GM12891 (cell line): ENCODE data around the gene FAHD1.

Experiments
- POLR2A ChIP-seq: IDR thresholded peaks from 2 replicates; pipeline ENCODE4 v1.6.1; 2011; ENCODE audit warnings: low read depth, low read length, control low read depth
- POLR2AphosphoS5 ChIP-seq: IDR thresholded peaks from 2 replicates; pipeline ENCODE4 v1.6.1; 2011; ENCODE audit warnings: low read depth, low read length, control low read depth
- POU2F2 ChIP-seq: IDR thresholded peaks from 2 replicates; pipeline ENCODE4 v1.6.1; 2011; ENCODE audit warnings: low read depth, mild to moderate bottlenecking, control low read depth, low read length, moderate library complexity
- SPI1 ChIP-seq: IDR thresholded peaks from 2 replicates; pipeline ENCODE4 v1.6.1; 2011; ENCODE audit warnings: low read depth, low read length, control low read depth
- TAF1 ChIP-seq: IDR thresholded peaks from 2 replicates; pipeline ENCODE4 v1.6.1; 2011; ENCODE audit warnings: low read depth, low read length, control low read depth

DNA sequence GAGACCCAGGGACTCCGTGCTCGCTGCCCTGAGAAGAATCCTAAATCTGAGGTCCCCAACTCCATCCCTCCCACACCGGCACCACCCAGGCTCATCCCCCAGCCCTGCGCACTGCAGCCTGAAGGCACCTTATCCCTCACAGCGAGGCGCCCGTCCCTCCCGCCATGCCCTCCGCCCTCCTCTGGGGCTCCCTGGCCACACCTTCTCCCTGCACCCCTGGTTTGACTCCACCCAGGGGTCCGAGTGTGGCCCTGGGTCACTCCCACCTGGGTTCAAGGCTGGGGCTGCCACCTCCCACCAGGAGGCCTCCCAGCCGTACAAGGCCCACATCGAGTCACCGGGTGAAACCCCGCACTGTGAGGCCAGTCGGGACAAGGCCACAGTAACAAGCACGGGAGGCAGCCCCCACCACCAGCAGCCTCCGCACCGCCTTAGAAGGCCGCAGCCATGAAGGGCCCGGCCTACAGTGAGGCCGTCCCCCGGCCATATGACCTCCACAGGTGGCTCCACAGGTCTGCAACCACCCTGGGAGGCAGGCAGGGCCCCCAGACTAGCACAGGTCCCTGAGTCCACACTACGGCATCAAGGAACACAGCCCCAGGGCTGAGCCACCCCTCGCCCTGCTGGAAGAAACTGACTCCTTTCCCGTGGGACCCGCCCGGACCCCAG lies 8.7 kb upstream of the FAHD1 start:
- TF ChIP-seq POLR2A (no peak), POLR2AphosphoS5 (no peak), TAF1 (no peak), POU2F2 (no peak), SPI1 (no peak)
